GM19395 (cell line): Measurements from ENCODE around the gene IRS2.
A peak's percentile ranks its signal among the peaks of the same experiment; 100 is the strongest.
"Not testable (repeated sequence)": the region's sequence is repeated elsewhere in the genome, so short reads cannot be mapped to it uniquely, and the experiment has no call there.

Experiments used
- ATAC-seq: cut with Tn5 transposase; IDR thresholded peaks from one replicate; pipeline ENCODE4 v1.9.1; 2021; ENCODE audit warnings: mild to moderate bottlenecking, moderate library complexity; ENCODE audit not compliant: unreplicated experiment

IRS2 gene, protein sequence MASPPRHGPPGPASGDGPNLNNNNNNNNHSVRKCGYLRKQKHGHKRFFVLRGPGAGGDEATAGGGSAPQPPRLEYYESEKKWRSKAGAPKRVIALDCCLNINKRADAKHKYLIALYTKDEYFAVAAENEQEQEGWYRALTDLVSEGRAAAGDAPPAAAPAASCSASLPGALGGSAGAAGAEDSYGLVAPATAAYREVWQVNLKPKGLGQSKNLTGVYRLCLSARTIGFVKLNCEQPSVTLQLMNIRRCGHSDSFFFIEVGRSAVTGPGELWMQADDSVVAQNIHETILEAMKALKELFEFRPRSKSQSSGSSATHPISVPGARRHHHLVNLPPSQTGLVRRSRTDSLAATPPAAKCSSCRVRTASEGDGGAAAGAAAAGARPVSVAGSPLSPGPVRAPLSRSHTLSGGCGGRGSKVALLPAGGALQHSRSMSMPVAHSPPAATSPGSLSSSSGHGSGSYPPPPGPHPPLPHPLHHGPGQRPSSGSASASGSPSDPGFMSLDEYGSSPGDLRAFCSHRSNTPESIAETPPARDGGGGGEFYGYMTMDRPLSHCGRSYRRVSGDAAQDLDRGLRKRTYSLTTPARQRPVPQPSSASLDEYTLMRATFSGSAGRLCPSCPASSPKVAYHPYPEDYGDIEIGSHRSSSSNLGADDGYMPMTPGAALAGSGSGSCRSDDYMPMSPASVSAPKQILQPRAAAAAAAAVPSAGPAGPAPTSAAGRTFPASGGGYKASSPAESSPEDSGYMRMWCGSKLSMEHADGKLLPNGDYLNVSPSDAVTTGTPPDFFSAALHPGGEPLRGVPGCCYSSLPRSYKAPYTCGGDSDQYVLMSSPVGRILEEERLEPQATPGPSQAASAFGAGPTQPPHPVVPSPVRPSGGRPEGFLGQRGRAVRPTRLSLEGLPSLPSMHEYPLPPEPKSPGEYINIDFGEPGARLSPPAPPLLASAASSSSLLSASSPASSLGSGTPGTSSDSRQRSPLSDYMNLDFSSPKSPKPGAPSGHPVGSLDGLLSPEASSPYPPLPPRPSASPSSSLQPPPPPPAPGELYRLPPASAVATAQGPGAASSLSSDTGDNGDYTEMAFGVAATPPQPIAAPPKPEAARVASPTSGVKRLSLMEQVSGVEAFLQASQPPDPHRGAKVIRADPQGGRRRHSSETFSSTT (N-terminal part only)

DNA sequence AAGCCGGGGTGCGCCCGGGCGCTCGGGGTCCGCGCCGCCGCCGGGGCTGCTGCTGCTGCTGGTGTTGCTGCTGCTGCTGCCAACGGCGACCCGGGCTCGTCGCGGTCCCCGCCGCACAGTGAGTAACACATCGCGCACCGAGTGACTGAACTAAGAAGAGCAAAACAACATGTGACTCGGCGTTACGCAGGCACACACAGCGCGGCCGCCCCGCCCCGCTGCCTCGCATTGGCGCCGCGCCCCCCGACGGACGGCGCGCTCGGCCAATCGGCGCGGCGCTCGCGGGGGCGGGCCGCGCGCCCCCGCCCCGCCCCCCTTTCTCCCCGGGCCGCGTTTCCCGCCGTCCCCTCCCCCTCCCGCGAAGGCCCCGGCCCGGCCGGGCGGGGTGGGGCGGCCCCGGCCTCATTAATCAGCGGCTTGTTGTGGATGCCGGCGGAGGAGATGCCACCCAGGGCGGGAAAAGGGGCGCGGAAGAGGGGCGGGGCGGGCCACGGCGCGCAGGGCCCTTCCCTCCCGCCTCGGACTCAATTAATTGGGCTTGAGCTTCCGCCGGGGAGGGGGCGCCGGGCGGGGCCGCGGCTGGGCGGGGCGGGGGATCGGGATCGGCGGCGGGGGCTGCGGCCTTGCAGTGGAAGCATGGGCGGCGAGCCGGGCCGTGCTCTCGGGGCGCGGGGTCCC is at the start of gene IRS2:
IRS2 (minus strand) TSS at position 127 of the 678 bp plus-strand sequence. CDS start 530 bp downstream, outside the sequence.
- ATAC-seq = peak; percentile 92

GRCh38 chr13:109834973-109835720 is 48.8 kb upstream of the IRS2 start:
- ATAC-seq = no peak

GRCh38 chr13:109833940-109834339 is 47.6 kb upstream of the IRS2 start:
- no peak for ATAC-seq

- ATAC-seq = no peak
These were observed 46.7 kb upstream of the IRS2 start for GRCh38 chr13:109833071-109833470.

- ATAC-seq = not testable (repeated sequence)
These were observed 42.4 kb upstream of the IRS2 start for GRCh38 chr13:109828591-109829316.

DNA sequence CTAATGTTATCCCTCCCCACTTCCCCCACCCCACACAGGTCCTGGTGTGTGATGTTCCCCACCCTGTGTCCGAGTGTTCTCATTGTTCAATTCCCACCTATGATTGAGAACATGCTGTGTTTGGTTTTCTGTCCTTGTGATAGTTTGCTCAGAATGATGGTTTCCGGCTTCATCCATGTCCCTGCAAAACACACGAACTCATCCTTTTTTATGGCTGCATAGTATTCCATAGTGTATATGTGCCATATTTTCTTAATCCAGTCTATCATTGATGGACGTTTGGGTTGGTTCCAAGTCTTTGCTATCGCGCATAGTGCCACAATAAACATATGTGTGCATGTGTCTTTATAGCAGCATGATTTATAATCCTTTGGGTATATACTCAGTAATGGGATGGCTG is 36.8 kb upstream of the IRS2 start:
- not testable (repeated sequence) for ATAC-seq

- ATAC-seq = no peak
These were observed 34.7 kb upstream of the IRS2 start for GRCh38 chr13:109821103-109821502.

GRCh38 chr13:109819874-109820273 is 33.5 kb upstream of the IRS2 start:
- ATAC-seq = no peak

GRCh38 chr13:109818886-109819285 is 32.5 kb upstream of the IRS2 start:
- ATAC-seq = no peak

GRCh38 chr13:109817591-109818535 is 31.5 kb upstream of the IRS2 start:
- no peak for ATAC-seq

DNA sequence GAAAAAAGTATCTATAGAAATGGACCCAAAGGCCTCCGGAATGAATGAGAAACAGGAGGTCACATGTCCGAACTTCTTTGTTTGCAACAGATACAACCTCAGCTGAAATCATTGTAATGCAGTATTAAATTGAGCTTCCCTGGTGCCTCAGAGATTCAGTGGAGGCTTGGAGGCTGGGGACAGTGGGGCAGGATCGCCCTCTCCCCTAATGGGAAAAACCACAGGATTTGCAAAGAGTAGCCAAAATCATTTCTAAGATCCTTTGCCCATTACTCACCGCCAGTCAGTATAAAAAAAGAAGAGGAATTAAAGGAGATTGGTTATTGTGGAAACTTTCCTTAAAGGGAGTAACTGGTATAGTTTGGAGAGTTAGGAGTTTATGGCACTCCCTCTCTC is 30.4 kb upstream of the IRS2 start:
- ATAC-seq = no peak

DNA sequence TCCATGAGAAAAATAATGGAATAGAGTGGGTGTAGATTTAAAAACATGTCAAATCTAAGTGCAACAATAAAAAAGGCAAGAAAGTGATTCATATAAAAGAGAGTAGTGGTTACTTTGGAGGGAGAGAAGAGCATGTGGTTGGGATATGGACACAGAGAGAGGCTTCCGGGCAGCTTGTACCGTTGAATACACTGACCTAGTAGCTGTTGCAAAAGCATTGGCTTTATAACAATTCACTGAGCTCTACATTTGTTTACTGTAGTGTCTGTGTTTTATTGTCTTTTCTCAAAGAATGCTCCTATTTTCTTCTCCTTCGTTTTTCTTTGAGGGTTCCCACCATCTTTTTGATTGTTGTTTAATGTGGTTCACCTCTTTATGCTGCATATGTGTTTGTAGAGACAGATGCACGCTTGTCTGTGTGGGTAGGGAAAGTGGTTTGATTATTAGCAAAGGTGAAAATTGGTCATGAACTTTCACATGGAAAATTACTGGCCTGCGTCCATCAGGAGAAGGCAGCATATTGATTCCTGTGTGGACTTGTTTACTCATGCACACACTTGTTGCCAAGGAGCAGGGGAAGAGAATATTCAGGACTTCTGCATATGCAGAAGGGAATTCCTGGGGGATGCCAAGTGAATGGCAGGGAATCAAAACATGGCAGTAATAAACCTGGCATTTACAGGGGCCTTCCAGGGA is 29.9 kb upstream of the IRS2 start:
- ATAC-seq = no peak

DNA sequence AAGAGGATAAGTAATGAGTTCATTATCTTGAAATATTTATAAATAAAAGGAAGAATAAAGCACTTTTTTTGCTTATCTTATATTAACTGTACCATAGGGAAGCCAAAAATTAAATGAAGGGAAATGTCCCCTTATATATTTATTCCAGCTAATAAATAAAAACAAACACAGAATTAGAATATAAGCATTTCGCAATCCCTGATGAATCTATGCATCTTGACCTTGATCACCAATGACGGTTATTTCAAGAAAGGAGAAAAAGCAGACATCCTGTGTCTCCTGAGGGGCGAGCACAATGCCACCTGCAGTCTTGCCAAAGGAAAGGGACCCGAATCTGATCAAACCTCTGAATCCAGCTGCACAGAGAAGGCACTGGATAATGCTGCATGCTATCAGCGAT is 29.3 kb upstream of the IRS2 start:
- ATAC-seq = no peak

DNA sequence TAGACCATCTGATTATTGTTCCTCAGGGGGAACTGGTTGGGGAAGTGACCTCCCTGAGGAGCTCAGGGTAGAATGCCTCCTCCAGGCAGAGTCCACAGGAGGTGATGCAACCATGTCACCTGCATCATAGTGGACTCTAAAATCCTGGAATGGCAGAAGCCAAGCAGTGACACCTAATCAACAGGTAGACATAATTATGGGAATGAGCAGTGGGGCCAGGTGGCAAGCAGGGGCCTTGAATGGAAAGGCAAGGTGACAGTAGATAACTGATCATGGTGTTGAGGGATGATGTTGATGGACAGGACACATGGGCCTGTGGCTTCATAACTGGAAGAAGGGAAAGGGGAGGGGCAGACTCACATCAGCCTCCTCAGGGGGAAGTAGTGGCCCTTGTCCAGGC is 27.3 kb upstream of the IRS2 start:
- no peak for ATAC-seq

DNA sequence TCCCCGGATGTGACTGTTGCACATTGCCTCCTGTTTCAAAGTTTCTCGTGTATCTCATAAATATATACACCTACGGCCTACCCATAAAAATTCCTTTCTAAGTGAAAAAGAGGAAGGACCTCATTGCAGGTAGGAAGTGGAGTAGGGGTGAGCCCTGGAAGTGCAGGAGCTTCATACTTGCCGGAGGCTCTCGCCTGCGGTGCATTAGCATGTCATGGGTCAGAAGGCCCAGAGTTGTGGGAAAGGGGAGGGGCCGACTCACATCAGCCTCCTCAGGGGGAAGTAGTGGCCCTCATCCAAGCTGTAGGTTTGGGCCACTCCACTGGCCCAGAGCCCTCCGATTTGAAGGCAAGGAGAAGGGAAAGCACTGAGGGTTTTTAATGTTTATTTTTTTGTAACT is 26.0 kb upstream of the IRS2 start:
- ATAC-seq = no peak

DNA sequence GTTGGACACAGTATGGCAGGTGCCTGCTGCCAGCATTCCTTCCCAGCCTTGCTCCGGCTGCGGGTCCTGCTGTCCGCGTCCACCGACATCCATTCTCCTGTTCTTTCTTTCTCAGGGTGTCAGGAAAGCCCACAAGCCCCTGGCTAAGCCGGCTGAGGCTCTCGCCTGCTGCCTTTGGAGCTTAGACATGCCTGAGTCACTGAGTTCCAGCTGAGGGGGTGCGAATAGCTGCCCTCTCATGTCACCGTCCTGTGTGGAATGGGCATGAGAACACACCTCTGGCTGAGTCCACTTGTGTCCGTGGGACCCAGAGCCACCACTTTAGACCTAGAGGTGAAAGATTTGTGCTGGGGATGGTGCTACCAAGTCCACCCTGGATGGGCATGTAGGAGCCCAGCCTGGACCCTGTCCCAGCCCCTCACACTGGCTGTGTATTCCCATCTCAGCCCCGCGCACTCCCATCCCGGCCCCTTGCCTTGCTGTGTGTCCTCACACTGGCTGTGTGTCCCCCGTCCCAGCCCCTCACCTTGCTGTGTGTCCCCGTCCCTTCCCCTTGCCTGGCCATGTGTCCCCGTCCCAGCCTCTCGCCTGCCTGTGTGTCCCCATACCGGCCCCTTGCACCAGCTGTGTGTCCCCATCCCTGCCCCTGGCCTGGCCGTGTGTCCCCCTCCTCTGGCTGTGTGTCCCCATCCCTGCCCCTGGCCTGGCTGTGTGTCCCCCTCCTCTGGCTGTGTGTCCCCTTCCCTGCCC is 24.6 kb upstream of the IRS2 start:
- no peak for ATAC-seq
